KG1 (cell line): ENCODE results near the gene C1orf210.

Experiments used
- DNase-seq: peaks from one replicate; lab custom pipeline; 2025; lab: John Stamatoyannopoulos, UW

C1orf210 gene

GRCh38 chr1:43312212-43312623 is 26.8 kb upstream of the C1orf210 start:
- no peak for DNase-seq

GRCh38 chr1:43311521-43311920 is 26.1 kb upstream of the C1orf210 start:
- DNase-seq: no peak

DNA sequence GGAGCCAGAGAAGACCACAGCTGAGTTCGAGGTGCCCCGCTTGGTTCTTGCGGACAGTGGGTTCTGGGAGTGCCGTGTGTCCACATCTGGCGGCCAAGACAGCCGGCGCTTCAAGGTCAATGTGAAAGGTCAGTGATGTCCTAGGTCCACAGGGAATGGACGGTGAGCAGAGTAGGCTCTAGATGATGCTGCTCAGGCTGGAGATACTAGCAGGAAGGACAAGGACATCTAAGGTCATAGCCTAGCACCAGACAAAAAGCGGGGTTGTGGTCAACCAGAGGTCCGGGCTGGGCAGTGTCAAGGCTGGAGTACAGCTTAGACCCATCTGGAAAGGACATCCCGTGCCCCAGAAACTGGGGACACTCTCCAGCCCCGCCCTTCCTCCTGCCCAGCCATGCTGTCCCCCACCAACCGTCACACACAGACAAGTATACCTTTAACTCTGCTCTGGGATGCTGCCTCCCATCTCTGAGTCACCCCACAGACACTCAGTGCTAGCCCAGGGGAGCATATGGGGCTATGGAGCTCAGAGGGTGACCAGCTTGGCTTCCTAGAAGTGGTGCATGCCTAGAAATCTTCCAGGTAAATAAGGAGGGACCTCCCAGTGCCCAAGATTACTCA is 24.1 kb upstream of the C1orf210 start:
- DNase-seq: no peak

- DNase-seq: no peak
Measured at GRCh38 chr1:43308635-43309404, 23.4 kb upstream of the C1orf210 start.

DNA sequence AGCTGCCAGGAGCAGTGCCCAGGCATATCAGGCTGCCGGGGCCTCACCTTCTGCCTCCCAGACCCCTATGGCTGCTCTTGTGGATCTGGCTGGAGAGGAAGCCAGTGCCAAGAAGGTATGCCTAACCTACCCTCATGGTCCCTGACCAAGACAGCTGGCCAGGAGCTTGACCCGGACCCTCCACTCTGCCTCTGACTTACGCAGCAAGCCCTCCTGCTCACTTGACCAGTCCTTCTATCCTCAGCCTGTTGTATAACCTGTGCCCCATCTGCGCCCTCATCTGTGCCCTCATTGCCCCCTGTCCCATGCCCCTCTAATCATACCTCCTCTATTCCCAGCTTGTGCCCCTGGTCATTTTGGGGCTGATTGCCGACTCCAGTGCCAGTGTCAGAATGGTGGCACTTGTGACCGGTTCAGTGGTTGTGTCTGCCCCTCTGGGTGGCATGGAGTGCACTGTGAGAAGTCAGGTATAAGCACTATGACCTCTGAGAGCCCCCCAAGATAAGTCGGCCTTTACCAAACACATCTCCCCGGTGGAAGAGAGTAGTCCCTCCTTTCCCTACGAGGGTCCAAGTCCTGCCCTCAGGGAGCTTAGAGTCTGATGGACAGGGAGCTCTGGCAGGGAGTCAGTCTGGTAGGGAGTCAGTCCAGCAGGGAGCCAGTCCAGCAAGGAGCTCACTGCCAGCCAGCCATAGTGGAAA is 22.2 kb upstream of the C1orf210 start:
- no peak for DNase-seq

- DNase-seq: no peak
Measured at GRCh38 chr1:43306688-43307457, 21.5 kb upstream of the C1orf210 start.

- no peak for DNase-seq
Measured at GRCh38 chr1:43305926-43306687, 20.7 kb upstream of the C1orf210 start.

- no peak for DNase-seq
Measured at GRCh38 chr1:43305461-43305860, 20.1 kb upstream of the C1orf210 start.

- DNase-seq: no peak
Measured at GRCh38 chr1:43304771-43305300, 19.5 kb upstream of the C1orf210 start.

DNA sequence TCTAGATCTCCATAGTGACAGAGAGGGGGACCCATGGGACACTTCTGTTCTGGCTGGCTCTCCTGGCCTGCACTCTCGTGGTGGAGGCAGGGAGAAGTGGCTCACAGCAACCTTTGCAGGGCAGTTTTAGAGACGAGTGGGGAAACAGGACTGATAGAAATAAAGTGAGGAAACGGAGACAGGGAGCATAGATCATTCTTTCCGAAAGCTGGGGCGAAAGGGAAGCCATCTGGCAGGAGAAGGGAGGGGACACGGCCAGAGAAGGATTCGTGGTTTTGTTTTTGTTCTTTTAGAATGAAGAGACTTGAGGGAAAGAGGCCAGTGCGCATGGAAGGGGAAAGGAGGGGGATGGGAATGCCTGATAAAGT is 18.9 kb upstream of the C1orf210 start:
- no peak for DNase-seq

GRCh38 chr1:43303471-43304313 is 18.3 kb upstream of the C1orf210 start:
- DNase-seq: no peak

DNA sequence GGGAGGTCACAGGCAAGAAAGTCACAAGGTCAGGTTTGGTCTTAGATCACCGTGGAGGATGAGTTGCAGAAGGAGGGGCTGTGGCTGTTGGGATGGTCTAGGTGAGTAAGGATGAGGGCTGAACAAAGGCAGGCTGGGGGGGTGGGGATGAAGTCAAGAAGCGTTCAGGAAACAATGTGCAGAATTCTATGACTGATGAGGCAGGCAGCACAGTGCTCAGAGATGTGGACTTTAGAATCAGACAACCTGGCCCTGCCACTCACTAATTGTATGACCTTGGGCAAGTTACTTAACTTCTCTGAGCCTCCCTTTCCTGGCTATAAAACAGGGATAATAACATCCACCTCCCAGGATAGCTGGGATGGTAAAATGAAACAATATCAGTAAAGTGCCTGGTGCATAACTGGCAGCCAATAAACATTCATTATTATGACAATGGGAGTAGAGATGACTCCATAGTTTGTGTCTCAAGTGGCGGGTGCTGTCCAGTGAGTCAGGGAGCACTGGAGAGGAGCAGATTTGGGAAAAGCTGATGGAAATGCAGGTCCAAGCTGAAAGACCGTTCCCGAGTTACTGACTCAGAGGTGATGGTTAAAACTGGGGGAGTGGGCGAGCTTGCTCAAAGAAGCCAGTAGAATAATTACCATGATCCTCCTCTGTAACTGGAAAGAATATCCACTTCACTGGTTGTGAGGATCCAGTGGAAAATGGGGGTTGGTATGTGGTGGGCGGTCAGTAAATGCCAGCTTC is 17.5 kb upstream of the C1orf210 start:
- no peak for DNase-seq

GRCh38 chr1:43302201-43302600 is 16.8 kb upstream of the C1orf210 start:
- DNase-seq: no peak

DNA sequence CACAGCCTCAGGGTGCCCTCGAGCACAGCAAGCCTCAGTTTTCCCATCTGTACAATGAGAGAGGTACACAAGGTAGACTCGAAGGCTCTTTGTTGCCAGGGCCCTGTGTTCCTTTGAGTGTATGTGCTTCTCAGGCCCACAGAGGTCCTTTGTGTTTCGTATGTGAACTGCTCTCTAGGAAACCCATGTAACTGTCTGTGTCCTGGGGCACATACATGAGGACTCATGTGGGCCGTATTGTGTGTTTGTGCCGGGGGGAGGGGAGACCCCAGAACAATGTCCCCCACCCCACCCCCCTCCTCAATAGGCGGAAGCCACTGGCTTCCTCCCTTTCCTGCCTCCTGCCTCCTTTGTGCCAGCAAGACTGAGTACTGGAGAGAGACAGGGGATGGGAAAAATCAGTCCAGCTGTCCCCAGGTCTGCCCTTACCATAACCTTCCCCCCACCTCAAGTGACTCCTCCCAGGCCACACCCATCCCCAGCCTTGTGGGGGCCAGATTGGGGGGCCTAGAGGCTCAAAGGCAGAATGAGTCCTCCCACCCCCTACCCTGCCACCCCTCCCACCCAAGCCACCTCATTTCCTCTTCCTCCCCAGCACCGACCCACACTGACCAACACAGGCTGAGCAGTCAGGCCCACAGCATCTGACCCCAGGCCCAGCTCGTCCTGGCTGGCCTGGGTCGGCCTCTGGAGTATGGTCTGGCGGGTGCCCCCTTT is 15.2 kb upstream of the C1orf210 start, which contains the start of gene TIE1:
TSS of gene TIE1 (plus strand) at position 605 of the 717 bp plus-strand sequence. CDS start at position 695, 90 bp downstream.
- peak; percentile 20 for DNase-seq

GRCh38 chr1:43299101-43299500 is 13.7 kb upstream of the C1orf210 start:
- no peak for DNase-seq

DNA sequence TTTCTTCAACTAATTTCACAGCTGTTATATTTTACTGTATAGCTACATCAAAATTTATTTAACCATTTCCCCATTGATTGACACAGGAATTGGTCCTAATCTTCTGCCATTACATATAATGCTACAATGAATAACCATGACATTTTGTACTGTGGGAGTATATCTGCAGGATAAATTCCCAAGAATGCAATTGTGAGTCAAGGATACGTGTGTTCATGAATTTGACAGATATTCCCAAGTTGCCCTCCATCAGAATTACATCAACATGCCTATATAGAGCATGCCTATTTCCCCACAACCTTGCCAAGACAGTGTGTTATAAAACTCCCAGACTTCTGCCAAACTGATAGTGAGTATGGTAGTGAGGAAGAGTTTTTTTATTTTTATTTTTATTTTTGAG is 12.7 kb upstream of the C1orf210 start:
- DNase-seq: no peak

DNA sequence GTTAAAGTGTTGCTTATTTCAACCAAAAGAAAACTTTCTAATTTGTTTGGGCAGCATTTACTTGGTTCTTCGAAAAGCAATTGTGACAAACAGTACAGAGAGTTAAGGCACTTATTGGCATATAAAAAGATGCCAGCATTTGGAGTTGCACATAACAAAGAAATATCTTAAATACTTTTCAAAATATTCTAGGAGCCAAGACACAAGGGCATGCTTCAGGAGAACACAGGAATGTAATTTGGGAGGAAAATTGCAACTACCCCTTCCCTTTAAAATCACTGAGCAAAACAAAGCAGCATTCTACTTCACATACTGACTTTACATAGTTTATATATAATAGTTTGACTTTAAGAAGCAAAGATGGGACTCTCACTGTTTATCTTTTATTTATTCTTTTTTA is 10.8 kb upstream of the C1orf210 start:
- DNase-seq: no peak

- DNase-seq: no peak
Measured at GRCh38 chr1:43294761-43295160, 9.4 kb upstream of the C1orf210 start.
